Mucosa of gallbladder (tissue), 1 donor: ENCODE data around the gene CAPN8. TPM values are rescaled to one million over a fixed set of nuclear protein-coding genes. Genes with fewer than 3 reads are reported as not detected.

Experiments used
- total RNA-seq: library from RNA; stranded (reverse); gene quantifications from one replicate; pipeline ENCODE4 v1.2.1, GENCODE V29; 2021
- donor health status: DM: no; HTN: no; CAD: no.

Gene CAPN8
- total RNA-seq, 1 donor from 2014 or later = 35.6 TPM

Other genes with a start within 250 kb of the CAPN8 start
- 431 TPM for gene CAPN2, start 46.8 kb upstream of the CAPN8 start, total RNA-seq
- gene TP53BP2, start 180.2 kb upstream of the CAPN8 start, total RNA-seq = 48.7 TPM